RWPE1 (cell line): Measurements from ENCODE around the gene STAC2.

ENCODE experiments used
- CTCF ChIA-PET: fragments of 350-600 bp; sonication (Branson Sonifier 250); formaldehyde crosslinking; extraction: SDS; loops from one replicate; lab custom pipeline; 2021; lab: Yijun Ruan, JAX
- POLR2A ChIA-PET: fragments of 400-600 bp; formaldehyde crosslinking; extraction: SDS; loops from one replicate; lab custom pipeline; 2020; ENCODE audit warnings: antibody characterized with exemption; ENCODE audit not compliant: low non-redundant PET; lab: Yijun Ruan, JAX
- DNase-seq: peaks from one replicate; pipeline ENCODE4 v3.0.0; 2012; ENCODE audit warnings: low spot score
- H3K27ac ChIP-seq: fragments of 450-650 bp; 2 replicates; pipeline ENCODE4 v1.5.1; 2017
- CTCF ChIP-seq: fragments of 450-650 bp; conservative IDR thresholded peaks from 2 replicates; pipeline ENCODE4 v1.5.1; 2017; ENCODE audit warnings: low read depth, mild to moderate bottlenecking

Gene STAC2

GRCh38 chr17:39186481-39187002 is 39.2 kb downstream of the STAC2 start:
- no peak for DNase-seq
- no peak overlapping the region for H3K27ac ChIP-seq
- CTCF ChIA-PET, result interaction anchor here (0.6 to 1.0 kb wide), 2 partner anchors 58 to 763 kb away, joined by 3 to 4 read pairs; no protein-coding TSS in a partner anchor
- POLR2A ChIA-PET, result no interaction called here
- no peak for TF ChIP-seq CTCF

GRCh38 chr17:39183720-39184119 is 42.0 kb downstream of the STAC2 start:
- H3K27ac ChIP-seq, result 0 out of 2 replicates have a peak overlapping the region, but pooled peaks have one; percentile 6
- ChIA-PET POLR2A (no interaction called here), CTCF (interaction anchor here (0.6 to 1.9 kb wide), 3 partner anchors 9 to 18 kb away, joined by 4 to 8 read pairs (median 6); partner anchors contain the start of gene ARL5C)
- DNase-seq, result no peak
- TF ChIP-seq CTCF, result no peak

- ChIA-PET POLR2A (no interaction called here), CTCF (interaction anchor here (0.6 to 1.9 kb wide), 3 partner anchors 9 to 18 kb away, joined by 4 to 8 read pairs (median 6); partner anchors contain the start of gene ARL5C)
- no peak for DNase-seq
- no peak overlapping the region for H3K27ac ChIP-seq
- TF ChIP-seq CTCF, result no peak
Measured at GRCh38 chr17:39183045-39183444, 42.7 kb downstream of the STAC2 start.

- no peak for DNase-seq
- CTCF ChIA-PET, result no interaction called here
- TF ChIP-seq CTCF, result no peak
Measured at GRCh38 chr17:39181303-39181702, 44.4 kb downstream of the STAC2 start.

GRCh38 chr17:39178536-39178935 is 47.2 kb downstream of the STAC2 start:
- CTCF ChIA-PET, result no interaction called here
- H3K27ac ChIP-seq, result peak overlapping the region; percentile 65
- POLR2A ChIA-PET, result interaction anchor here (0.6 kb wide), 1 partner anchor 21 kb away, joined by 3 read pairs; the partner anchor contains the start of gene RPL19
- peak; percentile 57 for DNase-seq
- no peak for TF ChIP-seq CTCF

More at GRCh38 chr17:39181303-39181702, 44.4 kb downstream of the STAC2 start:
- no peak overlapping the region for H3K27ac ChIP-seq
- POLR2A ChIA-PET, result no interaction called here

- ChIA-PET CTCF (no interaction called here), POLR2A (no interaction called here)
- no peak overlapping the region; the same call in 1 of the 2 replicates for H3K27ac ChIP-seq
- DNase-seq, result no peak
- no peak for TF ChIP-seq CTCF
Measured at GRCh38 chr17:39177256-39177655, 48.5 kb downstream of the STAC2 start.
